C1 segment of cervical spinal cord (tissue), 14 donors: Measurements from ENCODE around the gene ESR1.
"Not testable (repeated sequence)": the region's sequence is repeated elsewhere in the genome, so short reads cannot be mapped to it uniquely, and the experiment has no call there.

ENCODE experiments used
- DNase-seq, 14 donors: peaks; one replicate each; lab custom pipeline; 2025; lab: John Stamatoyannopoulos, UW

Gene ESR1

GRCh38 chr6:151975795-151976194, 168.3 kb downstream of the ESR1 start:
- DNase-seq: no peak

GRCh38 chr6:151988199-151988598, 180.7 kb downstream of the ESR1 start:
- DNase-seq: not testable (repeated sequence)

GRCh38 chr6:151992091-151992490, 184.6 kb downstream of the ESR1 start:
- DNase-seq: no peak

- no peak for DNase-seq
Measured at GRCh38 chr6:151993364-151993763, 185.9 kb downstream of the ESR1 start.

GRCh38 chr6:151998784-151999183, 191.3 kb downstream of the ESR1 start:
- DNase-seq: no peak

- DNase-seq: no peak
Measured at GRCh38 chr6:151999194-151999593, 191.7 kb downstream of the ESR1 start.

GRCh38 chr6:152001408-152001807, 193.9 kb downstream of the ESR1 start:
- DNase-seq: no peak

- no peak for DNase-seq
Measured at GRCh38 chr6:152002306-152002705, 194.8 kb downstream of the ESR1 start.

GRCh38 chr6:152004036-152004566, 196.6 kb downstream of the ESR1 start:
- DNase-seq: no peak

- no peak for DNase-seq
Measured at GRCh38 chr6:152004896-152005295, 197.4 kb downstream of the ESR1 start.

GRCh38 chr6:152008779-152009178, 201.3 kb downstream of the ESR1 start:
- DNase-seq: no peak

- no peak for DNase-seq
Measured at GRCh38 chr6:152012227-152012626, 204.7 kb downstream of the ESR1 start.

GRCh38 chr6:152018876-152019275, 211.4 kb downstream of the ESR1 start:
- DNase-seq: no peak

- no peak for DNase-seq
Measured at GRCh38 chr6:152022303-152022702, 214.8 kb downstream of the ESR1 start.

GRCh38 chr6:152023613-152024012, 216.1 kb downstream of the ESR1 start:
- no peak for DNase-seq

GRCh38 chr6:152026291-152026690, 218.8 kb downstream of the ESR1 start:
- DNase-seq: no peak

GRCh38 chr6:152026744-152027143, 219.3 kb downstream of the ESR1 start:
- not testable (repeated sequence) for DNase-seq

- DNase-seq: not testable (repeated sequence)
Measured at GRCh38 chr6:152033765-152034164, 226.3 kb downstream of the ESR1 start.

- no peak for DNase-seq
Measured at GRCh38 chr6:152034631-152035030, 227.1 kb downstream of the ESR1 start.

GRCh38 chr6:152046118-152046517, 238.6 kb downstream of the ESR1 start:
- no peak for DNase-seq

- no peak for DNase-seq
Measured at GRCh38 chr6:152048921-152049320, 241.4 kb downstream of the ESR1 start.

GRCh38 chr6:152049502-152049901, 242.0 kb downstream of the ESR1 start:
- no peak for DNase-seq

GRCh38 chr6:152050451-152051195, 243.1 kb downstream of the ESR1 start:
- no peak for DNase-seq

GRCh38 chr6:152052061-152052460, 244.6 kb downstream of the ESR1 start:
- no peak for DNase-seq
